HL-60 (cell line): ENCODE results near the gene SOCS6.

Source experiments
- DNase-seq, 2 experiments: peaks; one replicate each; pipeline ENCODE4 v3.0.0-alpha.2; 2010 to 2020; ENCODE audit warnings: low read depth in 1 of 2, low spot score in 1 of 2
- H3K27ac ChIP-seq: fragments of 250-450 bp; sonication (Bioruptor Pico); replicated peaks from 2 replicates; pipeline ENCODE4 v1.5.1; 2020; ENCODE audit warnings: mild to moderate bottlenecking, moderate library complexity
- H3K27me3 ChIP-seq: fragments of 250-450 bp; sonication (Bioruptor Pico); 2 replicates; pipeline ENCODE4 v1.5.1; 2021; ENCODE audit warnings: mild to moderate bottlenecking, moderate library complexity; ENCODE audit not compliant: insufficient read depth, poor library complexity, severe bottlenecking
- H3K4me3 ChIP-seq: replicated peaks from 2 replicates; pipeline ENCODE4 v1.5.1; 2011; ENCODE audit warnings: mild to moderate bottlenecking, control low read depth, low read length; ENCODE audit not compliant: insufficient read depth
- CTCF ChIP-seq: IDR thresholded peaks from one replicate; pipeline ENCODE4 v1.5.1; 2011; ENCODE audit warnings: low read length, control low read depth, inconsistent platforms; ENCODE audit not compliant: insufficient read depth
- GABPA ChIP-seq: IDR thresholded peaks from 2 replicates; pipeline ENCODE4 v1.6.1; 2012; ENCODE audit warnings: low read depth
- POLR2AphosphoS5 ChIP-seq: IDR thresholded peaks from 2 replicates; pipeline ENCODE4 v1.6.1; 2012; ENCODE audit warnings: low read depth
- SPI1 ChIP-seq: IDR thresholded peaks from 2 replicates; pipeline ENCODE4 v1.6.1; 2012; ENCODE audit warnings: low read depth, mild to moderate bottlenecking, borderline replicate concordance
- TF ChIP-seq, protein P1 (sequence below): IDR thresholded peaks from 2 replicates; pipeline ENCODE4 v1.6.1; 2012; ENCODE audit warnings: low read depth; ENCODE audit not compliant: insufficient replicate concordance

SOCS6 gene

DNA sequence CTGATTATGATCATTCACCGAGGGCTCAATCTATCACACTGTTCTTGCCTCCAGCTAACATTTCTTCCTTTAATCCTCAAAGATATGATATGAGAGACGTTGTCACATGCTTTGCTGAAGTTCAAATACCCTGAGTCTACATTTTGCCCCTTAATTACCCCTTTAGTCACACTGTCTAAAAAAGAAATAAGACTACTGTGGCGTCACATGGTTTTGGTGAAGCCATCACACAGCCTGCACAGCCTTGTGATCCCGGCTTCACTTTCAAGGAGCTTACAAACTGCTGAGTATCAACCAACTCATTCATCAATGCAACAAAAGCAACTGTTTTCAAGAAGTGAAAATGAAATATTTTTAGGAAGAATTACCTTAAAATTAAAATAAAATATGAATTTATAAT, 31.9 kb upstream of the SOCS6 start:
- Histone ChIP-seq H3K27me3 (no peaks in the 10 kb centered on the region), H3K4me3 (no peak overlapping the region), H3K27ac (no peak overlapping the region)
- DNase-seq = no peak
- no peak for TF ChIP-seq POLR2AphosphoS5
- TF ChIP-seq, protein P1, sequence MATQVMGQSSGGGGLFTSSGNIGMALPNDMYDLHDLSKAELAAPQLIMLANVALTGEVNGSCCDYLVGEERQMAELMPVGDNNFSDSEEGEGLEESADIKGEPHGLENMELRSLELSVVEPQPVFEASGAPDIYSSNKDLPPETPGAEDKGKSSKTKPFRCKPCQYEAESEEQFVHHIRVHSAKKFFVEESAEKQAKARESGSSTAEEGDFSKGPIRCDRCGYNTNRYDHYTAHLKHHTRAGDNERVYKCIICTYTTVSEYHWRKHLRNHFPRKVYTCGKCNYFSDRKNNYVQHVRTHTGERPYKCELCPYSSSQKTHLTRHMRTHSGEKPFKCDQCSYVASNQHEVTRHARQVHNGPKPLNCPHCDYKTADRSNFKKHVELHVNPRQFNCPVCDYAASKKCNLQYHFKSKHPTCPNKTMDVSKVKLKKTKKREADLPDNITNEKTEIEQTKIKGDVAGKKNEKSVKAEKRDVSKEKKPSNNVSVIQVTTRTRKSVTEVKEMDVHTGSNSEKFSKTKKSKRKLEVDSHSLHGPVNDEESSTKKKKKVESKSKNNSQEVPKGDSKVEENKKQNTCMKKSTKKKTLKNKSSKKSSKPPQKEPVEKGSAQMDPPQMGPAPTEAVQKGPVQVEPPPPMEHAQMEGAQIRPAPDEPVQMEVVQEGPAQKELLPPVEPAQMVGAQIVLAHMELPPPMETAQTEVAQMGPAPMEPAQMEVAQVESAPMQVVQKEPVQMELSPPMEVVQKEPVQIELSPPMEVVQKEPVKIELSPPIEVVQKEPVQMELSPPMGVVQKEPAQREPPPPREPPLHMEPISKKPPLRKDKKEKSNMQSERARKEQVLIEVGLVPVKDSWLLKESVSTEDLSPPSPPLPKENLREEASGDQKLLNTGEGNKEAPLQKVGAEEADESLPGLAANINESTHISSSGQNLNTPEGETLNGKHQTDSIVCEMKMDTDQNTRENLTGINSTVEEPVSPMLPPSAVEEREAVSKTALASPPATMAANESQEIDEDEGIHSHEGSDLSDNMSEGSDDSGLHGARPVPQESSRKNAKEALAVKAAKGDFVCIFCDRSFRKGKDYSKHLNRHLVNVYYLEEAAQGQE = no peak
- TF ChIP-seq SPI1 = no peak
- TF ChIP-seq CTCF = no peak
- TF ChIP-seq GABPA = no peak

GRCh38 chr18:70258243-70258642, 30.6 kb upstream of the SOCS6 start:
- H3K27me3 ChIP-seq = no peaks in the 10 kb centered on the region
- no peak overlapping the region for H3K27ac ChIP-seq
- TF ChIP-seq CTCF (no peak), SPI1 (no peak), POLR2AphosphoS5 (no peak), GABPA (no peak)
- TF ChIP-seq, protein P1 = no peak
- H3K4me3 ChIP-seq = no peak overlapping the region
- DNase-seq = no peak

- H3K4me3 ChIP-seq = no peak overlapping the region
- H3K27me3 ChIP-seq = no peaks in the 10 kb centered on the region
- no peak for DNase-seq
- no peak overlapping the region for H3K27ac ChIP-seq
- TF ChIP-seq SPI1 (no peak), GABPA (no peak), POLR2AphosphoS5 (no peak), CTCF (no peak)
- TF ChIP-seq, protein P1 = no peak
Measured at GRCh38 chr18:70260683-70261082, 28.2 kb upstream of the SOCS6 start.
